Occipital lobe (tissue), 2 donors: ENCODE measurements around the gene ADRB2. TPM values are rescaled to one million over a fixed set of nuclear protein-coding genes. Genes with fewer than 3 reads are reported as not detected.

ENCODE experiments used
- DNase-seq: peaks from one replicate; lab custom pipeline; 2025; lab: John Stamatoyannopoulos, UW
- total RNA-seq: library from RNA; depleted of rRNA; stranded (reverse); fragments of >200 nt; gene quantifications from one replicate; pipeline ENCODE4 v1.2.3, GENCODE V29; 2014

ADRB2 gene
- total RNA-seq, 1 donor from 2014 or later = 1.6 TPM

DNA sequence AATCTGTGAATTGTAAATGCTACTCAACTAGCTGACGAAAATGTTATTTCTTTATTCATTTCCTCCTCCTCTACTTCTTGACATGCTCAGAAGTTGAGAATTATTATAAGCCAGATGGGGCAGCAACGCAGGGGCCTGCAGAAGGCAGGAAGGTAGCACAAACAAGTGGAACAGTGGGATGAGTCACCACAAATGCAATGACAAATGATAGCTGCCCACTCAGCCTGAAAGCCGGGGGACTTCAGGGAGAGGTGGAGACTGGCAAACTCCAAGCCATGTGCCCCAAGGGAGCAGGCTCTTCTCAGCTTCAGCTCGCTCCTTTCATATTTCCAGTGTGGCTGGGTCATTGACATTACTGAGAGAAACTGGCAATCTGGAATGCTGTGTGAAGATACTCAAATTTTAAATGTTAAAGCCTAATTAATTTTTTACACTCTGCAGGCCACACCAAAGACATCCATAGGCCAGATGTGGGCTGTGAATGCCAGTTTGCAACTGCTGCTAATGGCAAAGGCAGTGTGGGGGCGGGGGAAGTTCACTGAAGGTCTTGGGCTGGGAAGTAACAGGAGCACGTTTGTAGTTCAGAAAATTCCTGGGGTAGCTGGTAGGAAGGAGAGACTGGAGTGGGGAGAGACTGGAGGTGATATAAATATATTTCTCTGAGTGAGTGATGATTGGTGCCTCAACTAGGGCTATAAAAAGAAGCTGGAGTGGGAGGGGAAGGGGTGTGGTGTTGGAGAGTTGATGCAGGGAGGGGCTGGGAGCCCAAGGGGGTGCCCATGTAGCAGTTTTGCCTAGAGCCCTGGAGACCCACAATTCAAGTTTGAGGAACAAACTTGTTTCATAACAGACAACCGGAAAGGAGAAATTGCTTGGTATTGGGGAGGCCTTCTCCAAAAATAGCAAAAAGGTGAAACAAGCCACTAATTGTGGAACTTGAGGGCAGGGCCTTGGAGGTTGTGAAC lies 20.8 kb upstream of the ADRB2 start:
- DNase-seq = no peak

GRCh38 chr5:148806520-148806931 lies 19.9 kb upstream of the ADRB2 start:
- no peak for DNase-seq

DNA sequence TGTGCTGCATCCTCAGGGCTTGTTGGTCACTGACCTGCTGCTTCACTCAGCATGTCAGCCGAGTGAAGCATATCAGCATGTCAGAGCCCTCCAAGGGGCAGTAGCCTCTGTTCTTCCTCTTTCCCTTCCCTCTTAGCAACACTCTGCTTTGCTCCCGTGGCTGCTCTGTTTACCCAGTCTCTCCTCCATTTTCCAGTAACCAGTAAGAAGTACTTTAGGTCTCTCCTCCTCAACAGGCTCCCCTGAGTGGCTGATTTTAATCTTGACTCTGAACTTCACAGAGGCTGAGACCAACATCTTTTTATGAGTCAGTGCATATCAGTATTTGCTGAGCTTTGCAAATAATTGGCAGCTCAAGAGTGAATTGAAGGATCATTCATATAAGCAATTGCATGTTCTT lies 18.6 kb upstream of the ADRB2 start:
- no peak for DNase-seq

DNA sequence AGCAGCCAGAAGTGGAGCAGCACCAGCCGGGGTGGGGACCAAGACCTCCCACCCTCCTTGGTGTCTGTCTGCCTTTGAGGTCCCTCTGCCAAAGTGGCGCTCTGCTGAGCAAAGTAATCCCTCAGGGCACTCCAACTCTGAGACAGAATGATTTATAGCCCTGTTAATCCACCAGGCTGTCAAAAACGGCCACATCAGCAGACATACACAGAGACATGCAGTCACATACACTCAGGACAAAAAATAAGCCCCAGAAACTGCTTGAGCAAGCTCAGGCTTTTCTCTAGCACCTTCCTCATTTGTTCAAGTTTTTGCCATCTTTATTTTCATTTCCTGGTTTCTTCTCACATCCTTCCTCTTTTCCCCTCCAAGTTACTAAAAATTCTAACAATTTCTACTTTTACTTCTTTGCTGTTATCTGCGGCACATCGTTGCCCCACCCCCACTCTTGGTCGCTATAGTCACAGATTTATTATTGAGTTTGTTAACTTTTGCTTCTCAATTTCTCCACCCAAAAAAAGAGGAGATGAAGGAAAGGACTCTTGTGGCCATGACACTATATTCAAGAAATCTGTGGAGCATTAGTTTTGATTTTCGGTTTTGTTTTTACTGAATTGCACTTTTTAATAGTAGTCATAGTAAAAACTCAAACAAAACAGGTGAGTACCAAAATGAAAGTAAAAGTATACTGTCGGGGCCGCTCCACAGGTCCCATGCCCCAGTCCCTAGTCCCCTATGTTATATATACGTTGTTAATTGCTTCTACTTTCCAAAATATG lies 17.4 kb upstream of the ADRB2 start:
- DNase-seq = no peak

- no peak for DNase-seq
These were observed 16.5 kb upstream of the ADRB2 start for GRCh38 chr5:148809781-148810524.

GRCh38 chr5:148810823-148811222 lies 15.6 kb upstream of the ADRB2 start:
- no peak for DNase-seq

DNA sequence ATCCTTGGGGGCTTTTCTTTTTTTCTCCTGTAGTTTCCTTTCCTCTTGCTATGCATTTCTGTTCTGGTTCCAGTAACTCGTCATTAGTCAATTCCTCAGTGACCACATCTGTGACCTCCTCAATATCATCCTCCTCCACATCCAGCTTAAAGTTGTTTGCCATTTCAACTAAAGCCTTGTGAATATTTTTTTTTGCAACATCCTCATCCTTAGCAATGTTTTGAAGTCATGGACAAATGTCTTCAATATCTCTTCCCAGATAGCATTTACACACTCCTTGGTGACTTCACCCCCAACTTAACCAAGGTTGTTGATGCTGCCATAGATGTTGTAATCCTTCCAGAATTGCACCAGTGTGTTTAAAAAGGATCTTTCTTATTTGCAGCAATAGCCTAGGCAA lies 14.7 kb upstream of the ADRB2 start:
- no peak for DNase-seq

DNA sequence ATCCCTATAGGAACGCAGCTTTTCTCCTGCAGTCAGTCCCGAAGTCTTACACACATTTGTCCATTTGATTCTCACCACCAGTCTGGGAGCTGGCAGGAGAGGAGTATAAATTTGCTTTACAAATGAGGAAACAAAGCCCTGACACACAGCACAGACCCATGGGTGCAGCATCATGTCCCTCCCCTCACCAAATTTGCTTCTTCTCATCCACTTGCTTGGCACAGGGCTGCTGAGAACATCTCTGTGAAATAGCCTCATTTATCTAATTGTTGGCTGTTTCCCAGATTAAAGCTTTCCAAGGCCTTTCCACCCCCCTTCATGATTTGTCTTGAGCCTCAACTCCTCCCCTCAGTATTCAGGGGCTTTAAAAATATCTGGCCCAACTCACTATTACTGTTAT lies 11.3 kb upstream of the ADRB2 start:
- no peak for DNase-seq

GRCh38 chr5:148815578-148815977 lies 10.8 kb upstream of the ADRB2 start:
- no peak for DNase-seq

DNA sequence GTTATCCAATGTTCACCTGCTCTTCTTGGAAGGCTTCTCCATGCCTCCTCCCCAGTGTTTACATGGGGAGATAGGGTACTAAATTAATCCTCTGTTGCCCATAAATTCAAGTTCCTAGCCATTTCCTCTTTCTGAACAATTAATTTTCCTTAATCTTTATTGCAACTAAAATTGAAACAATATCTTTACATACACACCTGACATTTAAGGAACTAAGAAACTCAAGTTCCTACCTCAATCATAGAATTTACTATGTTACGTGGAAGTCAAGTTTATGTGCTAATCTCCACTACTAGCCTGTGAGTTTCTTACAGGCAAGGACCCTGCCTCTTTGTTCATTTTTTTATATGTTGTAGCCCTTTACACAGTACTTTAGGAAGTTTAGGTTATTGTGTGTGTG lies 10.1 kb upstream of the ADRB2 start:
- no peak for DNase-seq

GRCh38 chr5:148816782-148817181 lies 9.6 kb upstream of the ADRB2 start:
- DNase-seq = no peak

DNA sequence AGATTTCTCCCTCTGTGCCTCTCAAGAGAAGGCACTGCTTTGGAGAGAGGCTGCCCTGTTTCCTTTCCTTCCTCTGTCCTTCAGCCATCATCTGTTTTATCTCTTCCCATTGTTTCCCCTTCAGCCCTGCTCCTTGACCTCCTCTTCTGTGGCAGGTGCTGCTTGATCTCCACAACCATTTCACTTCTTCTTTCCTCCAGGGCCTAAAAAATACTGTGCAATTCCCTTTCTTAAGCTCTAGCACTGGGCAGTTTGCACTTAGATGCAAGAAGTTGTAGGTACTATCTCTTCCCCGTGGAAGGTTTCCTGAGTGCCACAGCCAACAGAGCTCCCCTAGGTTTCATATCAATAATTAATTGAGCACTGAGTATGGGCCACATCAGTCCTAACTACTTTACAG lies 8.8 kb upstream of the ADRB2 start:
- no peak for DNase-seq

GRCh38 chr5:148820461-148821395 lies 5.7 kb upstream of the ADRB2 start:
- DNase-seq = no peak

- no peak for DNase-seq
These were observed 2.5 kb upstream of the ADRB2 start for GRCh38 chr5:148823871-148824270.

- DNase-seq = no peak
These were observed 727 bp upstream of the ADRB2 start for GRCh38 chr5:148825716-148826052.

DNA sequence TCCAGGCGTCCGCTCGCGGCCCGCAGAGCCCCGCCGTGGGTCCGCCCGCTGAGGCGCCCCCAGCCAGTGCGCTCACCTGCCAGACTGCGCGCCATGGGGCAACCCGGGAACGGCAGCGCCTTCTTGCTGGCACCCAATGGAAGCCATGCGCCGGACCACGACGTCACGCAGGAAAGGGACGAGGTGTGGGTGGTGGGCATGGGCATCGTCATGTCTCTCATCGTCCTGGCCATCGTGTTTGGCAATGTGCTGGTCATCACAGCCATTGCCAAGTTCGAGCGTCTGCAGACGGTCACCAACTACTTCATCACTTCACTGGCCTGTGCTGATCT lies 294 bp downstream of the ADRB2 start:
- DNase-seq = no peak

GRCh38 chr5:148827723-148828122 lies 1.3 kb downstream of the ADRB2 start:
- DNase-seq = no peak

- no peak for DNase-seq
These were observed 2.3 kb downstream of the ADRB2 start for GRCh38 chr5:148828511-148829247.

DNA sequence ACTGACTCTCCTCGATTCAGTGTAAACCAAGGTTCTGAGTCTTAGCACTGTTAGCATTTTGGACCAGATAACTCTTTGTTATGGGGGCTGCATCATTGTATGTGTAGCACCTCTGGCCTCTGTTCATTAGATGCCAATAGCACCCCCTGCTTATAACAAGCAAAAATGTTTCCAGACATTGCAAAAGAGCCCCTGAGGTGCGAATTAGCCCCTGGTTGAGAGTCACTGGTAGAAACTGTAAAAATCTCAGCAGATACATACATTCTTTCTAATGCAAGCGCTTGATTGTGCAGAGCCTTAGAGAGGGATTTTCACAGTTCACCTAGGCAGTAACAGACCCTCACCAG lies 2.8 kb downstream of the ADRB2 start:
- no peak for DNase-seq

GRCh38 chr5:148829734-148830133 lies 3.3 kb downstream of the ADRB2 start:
- DNase-seq = no peak
